Measurements from ENCODE around the gene PRORP. TPM values are rescaled to one million over a fixed set of nuclear protein-coding genes. Genes with fewer than 3 reads are reported as not detected.
"Not testable (repeated sequence)": the region's sequence is repeated elsewhere in the genome, so short reads cannot be mapped to it uniquely, and the experiment has no call there.

The PRORP gene
- polyA plus RNA-seq, 2 of the 4 experiments (the other 2 are of a cell fraction) = 29.2 to 38.8 TPM

DNA sequence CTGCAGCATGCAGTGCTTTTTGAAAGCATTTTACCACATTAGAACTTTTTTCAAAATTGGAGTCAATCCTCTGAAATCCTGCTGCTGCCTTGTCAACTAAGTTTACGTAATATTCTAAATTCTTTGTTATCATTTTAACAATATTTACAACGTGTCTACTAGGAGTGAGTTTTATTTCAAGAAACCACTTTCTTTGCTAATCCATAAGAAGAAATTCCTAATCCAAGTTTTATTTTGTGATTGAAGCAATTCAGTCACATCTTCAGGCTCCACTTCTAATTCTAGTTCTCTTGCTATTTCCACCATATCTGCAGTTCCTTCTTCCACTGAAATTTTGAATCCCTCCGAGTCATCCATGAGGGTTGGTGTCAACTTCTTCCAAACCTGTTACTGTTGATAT lies 25.4 kb downstream of the PRORP start:
- no peaks in the 10 kb centered on the region for H3K9me3 ChIP-seq
- no peak for ATAC-seq
- no peak overlapping the region for H3K27ac ChIP-seq
- no peak for DNase-seq (ENCODE audit: low read depth in 1 of 2, low spot score in 1 of 2)
- TF ChIP-seq RAD21 (conservative IDR thresholded peaks at IDR 0.05 in 1 of 2, IDR thresholded peaks at IDR 0.05 in 1 of 2) (no peak), KDM1A (IDR thresholded peaks at IDR 0.05; ENCODE audit: low read depth) (no peak), TP53 (CRISPR knock-in tag; IDR thresholded peaks at IDR 0.05) (no peak), ESRRA (IDR thresholded peaks at IDR 0.05; ENCODE audit: borderline replicate concordance, low read length) (no peak), POLR2A (IDR thresholded peaks at IDR 0.05; ENCODE audit: low read length) (no peak), MAZ (IDR thresholded peaks at IDR 0.05; ENCODE audit: borderline replicate concordance, low read depth, low read length) (no peak), JUN (IDR thresholded peaks at IDR 0.05) (no peak), PHF8 (IDR thresholded peaks at IDR 0.05; ENCODE audit: borderline replicate concordance, low read depth) (no peak), GATA3 (IDR thresholded peaks at IDR 0.05; ENCODE audit: borderline replicate concordance) (no peak)
- TF ChIP-seq, protein P1, sequence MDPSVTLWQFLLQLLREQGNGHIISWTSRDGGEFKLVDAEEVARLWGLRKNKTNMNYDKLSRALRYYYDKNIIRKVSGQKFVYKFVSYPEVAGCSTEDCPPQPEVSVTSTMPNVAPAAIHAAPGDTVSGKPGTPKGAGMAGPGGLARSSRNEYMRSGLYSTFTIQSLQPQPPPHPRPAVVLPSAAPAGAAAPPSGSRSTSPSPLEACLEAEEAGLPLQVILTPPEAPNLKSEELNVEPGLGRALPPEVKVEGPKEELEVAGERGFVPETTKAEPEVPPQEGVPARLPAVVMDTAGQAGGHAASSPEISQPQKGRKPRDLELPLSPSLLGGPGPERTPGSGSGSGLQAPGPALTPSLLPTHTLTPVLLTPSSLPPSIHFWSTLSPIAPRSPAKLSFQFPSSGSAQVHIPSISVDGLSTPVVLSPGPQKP (IDR thresholded peaks at IDR 0.05; ENCODE audit: low read depth, low read length) = no peak
- CTCF ChIA-PET = interaction anchor here (1.5 to 1.6 kb wide), 2 partner anchors 13 to 262 kb away, joined by 3 to 6 read pairs; no protein-coding TSS in a partner anchor
- no peak overlapping the region for H3K4me2 ChIP-seq
- no peaks in the 10 kb centered on the region for H3K4me1 ChIP-seq
- 82% methylated on average over 3 of the region's 3 CpGs for WGBS (ENCODE audit: missing lambda C conversion rate)
- POLR2A ChIA-PET = no interaction called here
- FAIRE-seq = no peak
- H3K4me3 ChIP-seq = no peak overlapping the region

DNA sequence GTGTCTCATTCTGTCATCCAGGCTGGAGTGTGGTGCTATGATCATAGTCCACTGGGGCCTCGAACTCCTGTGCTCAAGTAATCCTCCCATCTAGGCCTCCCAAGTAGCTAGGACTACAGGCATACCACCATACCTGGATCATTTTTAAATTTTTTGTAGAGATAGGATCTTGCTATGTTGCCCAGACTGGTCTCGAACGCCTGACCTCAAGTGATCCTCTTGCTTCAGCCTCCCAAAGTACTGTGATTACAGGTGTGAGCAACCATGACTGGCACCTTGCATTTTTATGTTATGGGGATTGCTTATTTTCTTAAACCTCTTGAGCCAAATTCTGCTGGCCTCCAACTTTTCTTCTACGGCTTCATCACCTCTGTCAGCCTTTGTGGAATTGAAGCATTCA lies 26.9 kb downstream of the PRORP start:
- no peak for ATAC-seq
- DNase-seq (ENCODE audit: low read depth in 1 of 2, low spot score in 1 of 2) = no peak
- H3K4me2 ChIP-seq = no peak overlapping the region
- no peak overlapping the region for H3K27ac ChIP-seq
- ChIA-PET CTCF (interaction anchor here (1.5 to 1.6 kb wide), 2 partner anchors 14 to 260 kb away, joined by 3 to 6 read pairs; no protein-coding TSS in a partner anchor), POLR2A (interaction anchor here (0.6 kb wide), 1 partner anchor 61 kb away, joined by 14 read pairs; no protein-coding TSS in a partner anchor)
- TF ChIP-seq MYC (IDR thresholded peaks at IDR 0.05; ENCODE audit: borderline replicate concordance, low read length) (no peak), HOXB13 (CRISPR knock-in tag; IDR thresholded peaks at IDR 0.05; ENCODE audit: low read depth) (no peak), HDAC2 (IDR thresholded peaks at IDR 0.05) (no peak), CBX8 (IDR thresholded peaks at IDR 0.05) (no peak), SREBF2 (IDR thresholded peaks at IDR 0.05) (no peak), EP300 (IDR thresholded peaks at IDR 0.05) (no peak), ZC3H11A (IDR thresholded peaks at IDR 0.05) (no peak), TP53 (CRISPR knock-in tag; IDR thresholded peaks at IDR 0.05) (no peak)
- TF ChIP-seq, protein P2, sequence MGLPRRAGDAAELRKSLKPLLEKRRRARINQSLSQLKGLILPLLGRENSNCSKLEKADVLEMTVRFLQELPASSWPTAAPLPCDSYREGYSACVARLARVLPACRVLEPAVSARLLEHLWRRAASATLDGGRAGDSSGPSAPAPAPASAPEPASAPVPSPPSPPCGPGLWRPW (IDR thresholded peaks at IDR 0.05) = no peak
- no peak overlapping the region for H3K4me3 ChIP-seq
- H3K4me1 ChIP-seq = no peaks in the 10 kb centered on the region
- no peaks in the 10 kb centered on the region for H3K9me3 ChIP-seq
- FAIRE-seq = no peak
- 95% methylated on average over 4 of the region's 4 CpGs for WGBS (ENCODE audit: missing lambda C conversion rate)

DNA sequence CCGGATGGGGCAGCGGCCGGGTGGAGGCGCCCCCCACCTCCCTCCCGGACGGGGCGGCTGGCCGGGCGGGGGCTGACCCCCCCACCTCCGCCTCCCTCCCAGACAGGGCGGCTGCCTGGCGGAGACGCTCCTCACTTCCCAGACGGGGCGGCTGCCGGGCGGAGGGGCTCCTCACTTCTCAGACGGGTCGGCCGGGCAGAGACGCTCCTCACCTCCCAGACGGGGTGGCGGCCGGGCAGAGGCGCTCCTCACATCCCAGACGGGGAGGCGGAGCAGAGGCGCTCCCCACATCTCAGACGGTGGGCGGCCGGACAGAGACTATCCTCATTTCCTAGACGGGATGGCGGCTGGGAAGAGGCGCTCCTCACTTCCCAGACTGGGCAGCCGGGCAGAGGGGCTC lies 30.2 kb downstream of the PRORP start:
- H3K9me3 ChIP-seq; H3K27ac ChIP-seq; ATAC-seq; H3K4me2 ChIP-seq; POLR2A ChIA-PET; CTCF ChIA-PET; H3K4me3 ChIP-seq; DNase-seq (ENCODE audit: low read depth in 1 of 2, low spot score in 1 of 2); FAIRE-seq: not testable (repeated sequence)
- peaks cover 15% of the 10 kb centered on the region; the same call in 2 of the 3 replicates for H3K4me1 ChIP-seq
- WGBS (ENCODE audit: missing lambda C conversion rate) = 92% methylated on average over 18 of the region's 35 CpGs

DNA sequence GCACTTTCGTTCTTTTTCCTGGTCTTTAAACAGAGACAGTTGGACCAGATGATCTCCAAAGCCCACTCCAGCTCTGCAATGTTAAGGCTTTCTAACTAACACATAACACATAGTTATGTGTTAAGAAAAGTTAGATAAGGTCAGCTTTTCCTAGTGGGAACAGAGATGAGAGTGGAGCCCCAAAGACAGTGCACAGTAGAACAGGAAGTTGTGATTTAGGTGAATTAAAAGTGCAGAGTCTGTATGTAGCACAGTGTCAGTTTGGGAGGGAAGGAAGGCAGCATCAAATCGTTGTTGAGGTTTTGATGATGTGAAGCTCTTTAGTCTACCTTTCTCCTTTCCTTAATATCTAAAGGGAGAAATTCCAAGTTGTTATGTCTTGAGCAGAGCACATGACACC lies 31.7 kb downstream of the PRORP start:
- Histone ChIP-seq H3K9me3 (no peaks in the 10 kb centered on the region), H3K4me3 (no peak overlapping the region), H3K4me1 (peaks cover 16% of the 10 kb centered on the region; the same call in 2 of the 3 replicates), H3K27ac (no peak overlapping the region), H3K4me2 (no peak overlapping the region)
- WGBS (ENCODE audit: missing lambda C conversion rate) = 80% methylated on average over 2 of the region's 2 CpGs
- CTCF ChIA-PET = interaction anchor here (0.7 to 1.7 kb wide), 3 partner anchors 23 to 259 kb away, joined by 3 to 4 read pairs (median 3); no protein-coding TSS in a partner anchor
- ATAC-seq (no peak), FAIRE-seq (no peak), DNase-seq (ENCODE audit: low read depth in 1 of 2, low spot score in 1 of 2) (no peak)
- TF ChIP-seq, protein P3, sequence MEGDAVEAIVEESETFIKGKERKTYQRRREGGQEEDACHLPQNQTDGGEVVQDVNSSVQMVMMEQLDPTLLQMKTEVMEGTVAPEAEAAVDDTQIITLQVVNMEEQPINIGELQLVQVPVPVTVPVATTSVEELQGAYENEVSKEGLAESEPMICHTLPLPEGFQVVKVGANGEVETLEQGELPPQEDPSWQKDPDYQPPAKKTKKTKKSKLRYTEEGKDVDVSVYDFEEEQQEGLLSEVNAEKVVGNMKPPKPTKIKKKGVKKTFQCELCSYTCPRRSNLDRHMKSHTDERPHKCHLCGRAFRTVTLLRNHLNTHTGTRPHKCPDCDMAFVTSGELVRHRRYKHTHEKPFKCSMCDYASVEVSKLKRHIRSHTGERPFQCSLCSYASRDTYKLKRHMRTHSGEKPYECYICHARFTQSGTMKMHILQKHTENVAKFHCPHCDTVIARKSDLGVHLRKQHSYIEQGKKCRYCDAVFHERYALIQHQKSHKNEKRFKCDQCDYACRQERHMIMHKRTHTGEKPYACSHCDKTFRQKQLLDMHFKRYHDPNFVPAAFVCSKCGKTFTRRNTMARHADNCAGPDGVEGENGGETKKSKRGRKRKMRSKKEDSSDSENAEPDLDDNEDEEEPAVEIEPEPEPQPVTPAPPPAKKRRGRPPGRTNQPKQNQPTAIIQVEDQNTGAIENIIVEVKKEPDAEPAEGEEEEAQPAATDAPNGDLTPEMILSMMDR (IDR thresholded peaks at IDR 0.05) = no peak
- TF ChIP-seq ZSCAN20 (CRISPR knock-in tag; IDR thresholded peaks at IDR 0.05) = no peak
- no peak for TF ChIP-seq MAFK (IDR thresholded peaks at IDR 0.05; ENCODE audit: partially characterized antibody)
- no peak for TF ChIP-seq TP53 (CRISPR knock-in tag; IDR thresholded peaks at IDR 0.05)
- TF ChIP-seq GATA3 (IDR thresholded peaks at IDR 0.05; ENCODE audit: borderline replicate concordance) = no peak
- no peak for TF ChIP-seq SREBF2 (IDR thresholded peaks at IDR 0.05)
- no peak for TF ChIP-seq RCOR1 (IDR thresholded peaks at IDR 0.05; ENCODE audit: low read depth, low read length)
- POLR2A ChIA-PET = no interaction called here

All from A549 (cell line).